ENCODE data around the gene PDPN.

Gene PDPN

GRCh38 chr1:13583595-13583965, at the start of gene PDPN:
TSS of gene PDPN (plus strand) at chr1:13583832. CDS start at chr1:13584034, 202 bp downstream.
- no peaks in the 10 kb centered on the region for H3K36me3 Mint-ChIP-seq
- H3K4me3 Mint-ChIP-seq, result no peak within 1 kb of the TSS
- no peaks in the 10 kb centered on the region for H3K4me1 Mint-ChIP-seq
- H3K27ac Mint-ChIP-seq, result no peak within 1 kb of the TSS
- no peak for DNase-seq (ENCODE audit: low spot score in 2 of 2)
- H3K9me3 Mint-ChIP-seq, result no peaks in the 10 kb centered on the region
- no peak for ATAC-seq

- no peak for ATAC-seq
- Mint-ChIP-seq H3K4me3 (no peak overlapping the region), H3K9me3 (no peaks in the 10 kb centered on the region), H3K36me3 (no peaks in the 10 kb centered on the region), H3K27ac (no peak overlapping the region), H3K4me1 (no peaks in the 10 kb centered on the region)
- no peak for DNase-seq (ENCODE audit: low spot score in 2 of 2)
Observed at GRCh38 chr1:13535227-13535626, 48.4 kb upstream of the PDPN start.

GRCh38 chr1:13536571-13536970, 47.1 kb upstream of the PDPN start:
- DNase-seq (ENCODE audit: low spot score in 2 of 2) (no peak), ATAC-seq (no peak)
- Mint-ChIP-seq H3K4me1 (no peaks in the 10 kb centered on the region), H3K9me3 (no peaks in the 10 kb centered on the region), H3K4me3 (no peak overlapping the region), H3K36me3 (no peaks in the 10 kb centered on the region), H3K27ac (no peak overlapping the region)

- no peaks in the 10 kb centered on the region for H3K9me3 Mint-ChIP-seq
Observed at GRCh38 chr1:13538832-13539231, 44.8 kb upstream of the PDPN start.

GRCh38 chr1:13539683-13540082, 43.9 kb upstream of the PDPN start:
- no peaks in the 10 kb centered on the region for H3K9me3 Mint-ChIP-seq
- DNase-seq (ENCODE audit: low spot score in 2 of 2) (no peak), ATAC-seq (no peak)
- H3K36me3 Mint-ChIP-seq, result no peaks in the 10 kb centered on the region
- no peak overlapping the region for H3K4me3 Mint-ChIP-seq
- H3K27ac Mint-ChIP-seq, result no peak overlapping the region
- no peaks in the 10 kb centered on the region for H3K4me1 Mint-ChIP-seq

More at GRCh38 chr1:13538832-13539231, 44.8 kb upstream of the PDPN start:
- DNase-seq (ENCODE audit: low spot score in 2 of 2) (no peak), ATAC-seq (no peak)
- no peaks in the 10 kb centered on the region for H3K4me1 Mint-ChIP-seq
- H3K36me3 Mint-ChIP-seq, result no peaks in the 10 kb centered on the region
- H3K4me3 Mint-ChIP-seq, result no peak overlapping the region
- H3K27ac Mint-ChIP-seq, result no peak overlapping the region

GRCh38 chr1:13540866-13541265, 42.8 kb upstream of the PDPN start:
- DNase-seq (ENCODE audit: low spot score in 2 of 2) (no peak), ATAC-seq (no peak)
- Mint-ChIP-seq H3K36me3 (no peaks in the 10 kb centered on the region), H3K4me3 (no peak overlapping the region), H3K9me3 (no peaks in the 10 kb centered on the region), H3K4me1 (no peaks in the 10 kb centered on the region), H3K27ac (no peak overlapping the region)

- DNase-seq (ENCODE audit: low spot score in 2 of 2) (no peak), ATAC-seq (no peak)
- no peaks in the 10 kb centered on the region for H3K4me1 Mint-ChIP-seq
- H3K9me3 Mint-ChIP-seq, result no peaks in the 10 kb centered on the region
- no peak overlapping the region for H3K27ac Mint-ChIP-seq
- no peak overlapping the region for H3K4me3 Mint-ChIP-seq
- no peaks in the 10 kb centered on the region for H3K36me3 Mint-ChIP-seq
Observed at GRCh38 chr1:13541435-13542215, 42.0 kb upstream of the PDPN start.

- ATAC-seq, result no peak
- no peak for DNase-seq (ENCODE audit: low spot score in 2 of 2)
- Mint-ChIP-seq H3K36me3 (no peaks in the 10 kb centered on the region), H3K4me3 (no peak overlapping the region), H3K27ac (no peak overlapping the region), H3K4me1 (no peaks in the 10 kb centered on the region), H3K9me3 (no peaks in the 10 kb centered on the region)
Observed at GRCh38 chr1:13543451-13544220, 40.0 kb upstream of the PDPN start.

- no peaks in the 10 kb centered on the region for H3K9me3 Mint-ChIP-seq
- no peak overlapping the region for H3K27ac Mint-ChIP-seq
- ATAC-seq (no peak), DNase-seq (ENCODE audit: low spot score in 2 of 2) (no peak)
- H3K36me3 Mint-ChIP-seq, result no peaks in the 10 kb centered on the region
- no peak overlapping the region for H3K4me3 Mint-ChIP-seq
- no peaks in the 10 kb centered on the region for H3K4me1 Mint-ChIP-seq
Observed at GRCh38 chr1:13544221-13544556, 39.4 kb upstream of the PDPN start.

GRCh38 chr1:13546791-13547190, 36.8 kb upstream of the PDPN start:
- DNase-seq (ENCODE audit: low spot score in 2 of 2) (no peak), ATAC-seq (no peak)
- no peaks in the 10 kb centered on the region for H3K36me3 Mint-ChIP-seq
- no peaks in the 10 kb centered on the region for H3K9me3 Mint-ChIP-seq
- H3K27ac Mint-ChIP-seq, result no peak overlapping the region
- no peaks in the 10 kb centered on the region for H3K4me1 Mint-ChIP-seq
- H3K4me3 Mint-ChIP-seq, result no peak overlapping the region

- Mint-ChIP-seq H3K4me3 (no peak overlapping the region), H3K27ac (no peak overlapping the region), H3K36me3 (no peaks in the 10 kb centered on the region), H3K4me1 (no peaks in the 10 kb centered on the region), H3K9me3 (no peaks in the 10 kb centered on the region)
- DNase-seq (ENCODE audit: low spot score in 2 of 2) (no peak), ATAC-seq (no peak)
Observed at GRCh38 chr1:13548281-13548680, 35.4 kb upstream of the PDPN start.

GRCh38 chr1:13549021-13549420, 34.6 kb upstream of the PDPN start:
- Mint-ChIP-seq H3K27ac (no peak overlapping the region), H3K4me1 (no peaks in the 10 kb centered on the region), H3K36me3 (no peaks in the 10 kb centered on the region), H3K9me3 (no peaks in the 10 kb centered on the region), H3K4me3 (no peak overlapping the region)
- ATAC-seq (no peak), DNase-seq (ENCODE audit: low spot score in 2 of 2) (no peak)

GRCh38 chr1:13549521-13549920, 34.1 kb upstream of the PDPN start:
- no peaks in the 10 kb centered on the region for H3K36me3 Mint-ChIP-seq

GRCh38 chr1:13550663-13551062, 33.0 kb upstream of the PDPN start:
- H3K27ac Mint-ChIP-seq, result no peak overlapping the region
- ATAC-seq (no peak), DNase-seq (ENCODE audit: low spot score in 2 of 2) (no peak)
- no peaks in the 10 kb centered on the region for H3K36me3 Mint-ChIP-seq
- H3K4me1 Mint-ChIP-seq, result no peaks in the 10 kb centered on the region
- H3K4me3 Mint-ChIP-seq, result no peak overlapping the region
- H3K9me3 Mint-ChIP-seq, result no peaks in the 10 kb centered on the region

More at GRCh38 chr1:13549521-13549920, 34.1 kb upstream of the PDPN start:
- ATAC-seq (no peak), DNase-seq (ENCODE audit: low spot score in 2 of 2) (no peak)
- Mint-ChIP-seq H3K27ac (no peak overlapping the region), H3K4me3 (no peak overlapping the region), H3K9me3 (no peaks in the 10 kb centered on the region), H3K4me1 (no peaks in the 10 kb centered on the region)

- H3K4me1 Mint-ChIP-seq, result no peaks in the 10 kb centered on the region
- H3K27ac Mint-ChIP-seq, result no peak overlapping the region
- ATAC-seq, result no peak
- H3K36me3 Mint-ChIP-seq, result no peaks in the 10 kb centered on the region
- no peak for DNase-seq (ENCODE audit: low spot score in 2 of 2)
- H3K9me3 Mint-ChIP-seq, result no peaks in the 10 kb centered on the region
- H3K4me3 Mint-ChIP-seq, result no peak overlapping the region
Observed at GRCh38 chr1:13554798-13555197, 28.8 kb upstream of the PDPN start.

GRCh38 chr1:13556224-13556764, 27.3 kb upstream of the PDPN start:
- no peak overlapping the region for H3K4me3 Mint-ChIP-seq
- DNase-seq (ENCODE audit: low spot score in 2 of 2), result no peak
- no peaks in the 10 kb centered on the region for H3K36me3 Mint-ChIP-seq
- H3K27ac Mint-ChIP-seq, result no peak overlapping the region
- no peak for ATAC-seq
- H3K9me3 Mint-ChIP-seq, result no peaks in the 10 kb centered on the region
- no peaks in the 10 kb centered on the region for H3K4me1 Mint-ChIP-seq
